ENCODE measurements around the gene MAN1B1.
"Not testable (repeated sequence)": the region's sequence is repeated elsewhere in the genome, so short reads cannot be mapped to it uniquely, and the experiment has no call there.

MAN1B1 gene

GRCh38 chr9:137123468-137123837 lies 36.7 kb downstream of the MAN1B1 start:
- no peak overlapping the region for H3K27ac ChIP-seq (replicated peaks)
- TF ChIP-seq REST (IDR thresholded peaks at IDR 0.05; ENCODE audit: insufficient replicate concordance, low read depth) (no peak), SPI1 (IDR thresholded peaks at IDR 0.05; ENCODE audit: borderline replicate concordance, low read depth) (no peak), CTCF (IDR thresholded peaks at IDR 0.05; ENCODE audit: insufficient read depth, low read length) (no peak), POLR2AphosphoS5 (IDR thresholded peaks at IDR 0.05; ENCODE audit: low read depth) (no peak), GABPA (IDR thresholded peaks at IDR 0.05; ENCODE audit: low read depth) (no peak)
- no peak for DNase-seq (ENCODE audit: low read depth in 1 of 2, low spot score in 1 of 2)
- H3K4me3 ChIP-seq (replicated peaks; ENCODE audit: insufficient read depth, low read length), result no peak overlapping the region
- H3K27me3 ChIP-seq (ENCODE audit: insufficient read depth, poor library complexity, severe bottlenecking), result no peaks in the 10 kb centered on the region

GRCh38 chr9:137123952-137124462 lies 37.2 kb downstream of the MAN1B1 start:
- H3K27ac ChIP-seq (replicated peaks); H3K27me3 ChIP-seq (ENCODE audit: insufficient read depth, poor library complexity, severe bottlenecking); DNase-seq (ENCODE audit: low read depth in 1 of 2, low spot score in 1 of 2); H3K4me3 ChIP-seq (replicated peaks; ENCODE audit: insufficient read depth, low read length): not testable (repeated sequence)

GRCh38 chr9:137126786-137127185 lies 40.0 kb downstream of the MAN1B1 start:
- H3K27ac ChIP-seq (replicated peaks), result peak overlapping the region; percentile 77
- peak overlapping the region; percentile 87 for H3K4me3 ChIP-seq (replicated peaks; ENCODE audit: insufficient read depth, low read length)
- TF ChIP-seq POLR2AphosphoS5 (IDR thresholded peaks at IDR 0.05; ENCODE audit: low read depth) (0 out of 2 replicates have a peak, but pooled peaks have one; percentile 2), REST (IDR thresholded peaks at IDR 0.05; ENCODE audit: insufficient replicate concordance, low read depth) (no peak), SPI1 (IDR thresholded peaks at IDR 0.05; ENCODE audit: borderline replicate concordance, low read depth) (0 out of 2 replicates have a peak, but pooled peaks have one; percentile 27), CTCF (IDR thresholded peaks at IDR 0.05; ENCODE audit: insufficient read depth, low read length) (no peak)
- no peaks in the 10 kb centered on the region for H3K27me3 ChIP-seq (ENCODE audit: insufficient read depth, poor library complexity, severe bottlenecking)
- peak in 1 of 2 experiments; percentile 37 for DNase-seq (ENCODE audit: low read depth in 1 of 2, low spot score in 1 of 2)

- H3K27ac ChIP-seq (replicated peaks), result peak overlapping the region; percentile 77
- TF ChIP-seq GABPA (IDR thresholded peaks at IDR 0.05; ENCODE audit: low read depth), result peak; percentile 84
- TF ChIP-seq SPI1 (IDR thresholded peaks at IDR 0.05; ENCODE audit: borderline replicate concordance, low read depth), result peak; percentile 99
- TF ChIP-seq REST (IDR thresholded peaks at IDR 0.05; ENCODE audit: insufficient replicate concordance, low read depth), result no peak
- peak in 1 of 2 experiments; percentile 67 for DNase-seq (ENCODE audit: low read depth in 1 of 2, low spot score in 1 of 2)
- peak overlapping the region; percentile 87 for H3K4me3 ChIP-seq (replicated peaks; ENCODE audit: insufficient read depth, low read length)
- no peaks in the 10 kb centered on the region for H3K27me3 ChIP-seq (ENCODE audit: insufficient read depth, poor library complexity, severe bottlenecking)
These were observed 40.7 kb downstream of the MAN1B1 start for GRCh38 chr9:137127301-137128157.
